Activated CD4-positive, alpha-beta T cell treated with anti-CD3 and anti-CD28 coated beads for 1 hour (primary cell): Measurements from ENCODE around the gene DOK7.

Experiments
- DNase-seq: peaks from one replicate; pipeline ENCODE4 v3.0.0-alpha.2; 2020

The DOK7 gene

GRCh38 chr4:3429651-3430050 is 33.5 kb upstream of the DOK7 start:
- no peak for DNase-seq

- no peak for DNase-seq
Measured at GRCh38 chr4:3430524-3430923, 32.6 kb upstream of the DOK7 start.

GRCh38 chr4:3431446-3431993 is 31.6 kb upstream of the DOK7 start:
- no peak for DNase-seq

- no peak for DNase-seq
Measured at GRCh38 chr4:3432381-3432790, 30.7 kb upstream of the DOK7 start.

- no peak for DNase-seq
Measured at GRCh38 chr4:3433138-3433869, 29.8 kb upstream of the DOK7 start.

- DNase-seq, result no peak
Measured at GRCh38 chr4:3434881-3435685, 28.0 kb upstream of the DOK7 start.

- no peak for DNase-seq
Measured at GRCh38 chr4:3435686-3435956, 27.5 kb upstream of the DOK7 start.

GRCh38 chr4:3436048-3436797 is 26.9 kb upstream of the DOK7 start:
- DNase-seq, result no peak

GRCh38 chr4:3436798-3437581 is 26.1 kb upstream of the DOK7 start:
- DNase-seq, result no peak

- DNase-seq, result no peak
Measured at GRCh38 chr4:3437582-3437936, 25.5 kb upstream of the DOK7 start.

GRCh38 chr4:3437998-3438846 is 24.9 kb upstream of the DOK7 start:
- DNase-seq, result no peak

GRCh38 chr4:3438847-3439180 is 24.3 kb upstream of the DOK7 start:
- no peak for DNase-seq

GRCh38 chr4:3439391-3439790 is 23.7 kb upstream of the DOK7 start:
- DNase-seq, result no peak

- no peak for DNase-seq
Measured at GRCh38 chr4:3440011-3440410, 23.1 kb upstream of the DOK7 start.

- no peak for DNase-seq
Measured at GRCh38 chr4:3440979-3441500, 22.1 kb upstream of the DOK7 start.

GRCh38 chr4:3441501-3442459 is 21.3 kb upstream of the DOK7 start, which contains the start of gene HGFAC:
TSS of gene HGFAC (plus strand) at chr4:3441968. CDS start at chr4:3442002, 34 bp downstream.
- no peak for DNase-seq

GRCh38 chr4:3442460-3442958 is 20.6 kb upstream of the DOK7 start:
- no peak for DNase-seq

- DNase-seq, result peak; percentile 45
Measured at GRCh38 chr4:3442959-3443749, 20.0 kb upstream of the DOK7 start.

- DNase-seq, result no peak
Measured at GRCh38 chr4:3443750-3444309, 19.3 kb upstream of the DOK7 start.
